Ovary (tissue), 3 donors: ENCODE measurements around the gene PSMD7.

ENCODE experiments used
- CTCF ChIP-seq, 3 donors: fragments of 450-650 bp in 2 of 3; fragments of 200-600 bp in 1 of 3; IDR thresholded peaks; one replicate each; pipeline versions ENCODE4 v1.5.1 to v1.8.0; 2016 to 2022; ENCODE audit warnings: antibody characterized with exemption in 3 of 3, mild to moderate bottlenecking in 1 of 3
- EP300 ChIP-seq: sonication (generic); formaldehyde crosslinking; IDR thresholded peaks from one replicate; pipeline ENCODE4 v1.6.1; 2017; ENCODE audit warnings: antibody characterized with exemption
- POLR2A ChIP-seq: fragments of 450-650 bp; IDR thresholded peaks from one replicate; pipeline ENCODE4 v1.6.1; 2017; ENCODE audit warnings: antibody characterized with exemption, mild to moderate bottlenecking, moderate library complexity
- donor health status: DM: no; HTN: no; CAD: no.

- TF ChIP-seq CTCF (IDR thresholded peaks at IDR 0.05) (no peak), POLR2A (no peak), EP300 (no peak)
Measured at GRCh38 chr16:74279266-74279665, 17.3 kb upstream of the PSMD7 start.
